ENCODE data around the gene EPS8. TPM values are rescaled to one million over a fixed set of nuclear protein-coding genes. Genes with fewer than 3 reads are reported as not detected.

Gene EPS8
- total RNA-seq, 2 experiments from 2014 or later = 1.5 to 2.0 TPM

DNA sequence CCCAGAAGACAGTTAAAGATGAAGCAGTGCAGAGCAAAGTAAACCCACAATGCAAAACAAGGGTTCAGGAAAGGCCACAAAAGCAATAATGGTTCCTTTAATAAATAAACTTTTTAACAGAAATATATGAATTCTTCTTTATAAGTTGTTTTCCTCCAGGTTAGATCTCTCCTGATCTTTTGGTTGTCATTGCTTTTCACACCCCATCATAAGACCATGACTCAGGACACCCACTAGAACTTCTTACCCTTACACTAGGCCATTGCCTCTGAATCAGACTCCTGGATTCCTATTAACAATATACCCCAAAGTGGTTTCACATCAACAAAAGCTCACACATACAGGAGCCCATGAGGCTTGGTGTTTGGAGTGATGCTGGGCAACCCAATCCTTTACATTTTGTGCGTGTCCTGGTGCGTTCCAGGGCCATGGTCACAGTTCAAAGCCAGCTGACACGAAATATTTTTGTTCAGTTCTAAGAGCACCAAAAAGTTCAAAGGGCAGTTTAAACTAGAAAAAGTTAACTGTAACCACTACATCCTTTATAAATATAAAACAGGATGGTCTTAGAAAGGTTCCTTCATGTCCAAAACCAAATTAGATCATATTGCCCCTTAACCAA lies 187.0 kb downstream of the EPS8 start:
- ChIA-PET CTCF (interaction anchor here (0.9 kb wide), 1 partner anchor 17 kb away, joined by 3 read pairs; no protein-coding TSS in a partner anchor), POLR2A (no interaction called here)
- no peak overlapping the region for H3K27ac Mint-ChIP-seq

DNA sequence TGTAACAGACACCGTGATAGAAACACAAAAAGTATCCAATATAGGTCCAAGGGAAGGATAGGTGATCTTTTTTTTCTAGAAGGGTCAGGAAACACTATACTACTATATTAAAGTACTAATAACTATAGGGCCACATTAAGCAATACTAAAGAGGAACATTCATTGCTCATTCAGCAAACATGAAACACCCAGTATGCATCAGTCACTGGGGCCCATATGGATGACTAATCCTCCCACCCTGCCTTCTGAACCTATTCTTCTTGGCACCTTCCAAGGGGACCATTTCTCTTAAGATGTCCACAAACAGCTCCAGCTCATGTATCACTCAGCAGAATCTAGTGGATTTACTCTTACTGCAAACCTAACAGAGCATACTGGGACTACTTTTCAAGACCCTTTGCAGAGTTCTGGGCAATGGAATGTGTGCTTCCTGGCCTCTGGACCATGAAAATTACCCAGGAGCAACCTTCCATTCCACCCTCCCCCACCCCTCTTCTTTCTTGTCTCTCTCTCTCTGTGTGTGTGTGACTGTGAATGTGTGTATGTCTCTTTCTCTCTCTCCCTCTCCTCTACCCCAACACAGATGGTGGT lies 187.9 kb downstream of the EPS8 start:
- no peaks in the 10 kb centered on the region for H3K9me3 Mint-ChIP-seq (ENCODE audit: low read depth)
- H3K27ac Mint-ChIP-seq = no peak overlapping the region
- peaks cover 6% of the 10 kb centered on the region for H3K4me1 Mint-ChIP-seq
- peak; percentile 93 for ATAC-seq
- POLR2A ChIA-PET = interaction anchor here (0.6 kb wide), 1 partner anchor 10 kb away, joined by 4 read pairs; no protein-coding TSS in a partner anchor
- peak; percentile 15 for DNase-seq
- no peaks in the 10 kb centered on the region for H3K36me3 Mint-ChIP-seq (ENCODE audit: low read depth)
- peaks cover 2% of the 10 kb centered on the region for H3K27me3 Mint-ChIP-seq
- CTCF ChIA-PET = no interaction called here
- intact Hi-C loops (cut with DNase I, micrococcal nuclease) = no loop called here
- H3K4me3 Mint-ChIP-seq = no peak overlapping the region

More for the DNA sequence above, 187.0 kb downstream of the EPS8 start:
- Mint-ChIP-seq H3K36me3 (ENCODE audit: low read depth) (no peaks in the 10 kb centered on the region), H3K9me3 (ENCODE audit: low read depth) (no peaks in the 10 kb centered on the region), H3K4me3 (no peak overlapping the region), H3K4me1 (peaks cover 6% of the 10 kb centered on the region), H3K27me3 (peaks cover 4% of the 10 kb centered on the region)
- peak; percentile 30 for ATAC-seq
- intact Hi-C loops (cut with DNase I, micrococcal nuclease) = no loop called here
- DNase-seq = no peak

DNA sequence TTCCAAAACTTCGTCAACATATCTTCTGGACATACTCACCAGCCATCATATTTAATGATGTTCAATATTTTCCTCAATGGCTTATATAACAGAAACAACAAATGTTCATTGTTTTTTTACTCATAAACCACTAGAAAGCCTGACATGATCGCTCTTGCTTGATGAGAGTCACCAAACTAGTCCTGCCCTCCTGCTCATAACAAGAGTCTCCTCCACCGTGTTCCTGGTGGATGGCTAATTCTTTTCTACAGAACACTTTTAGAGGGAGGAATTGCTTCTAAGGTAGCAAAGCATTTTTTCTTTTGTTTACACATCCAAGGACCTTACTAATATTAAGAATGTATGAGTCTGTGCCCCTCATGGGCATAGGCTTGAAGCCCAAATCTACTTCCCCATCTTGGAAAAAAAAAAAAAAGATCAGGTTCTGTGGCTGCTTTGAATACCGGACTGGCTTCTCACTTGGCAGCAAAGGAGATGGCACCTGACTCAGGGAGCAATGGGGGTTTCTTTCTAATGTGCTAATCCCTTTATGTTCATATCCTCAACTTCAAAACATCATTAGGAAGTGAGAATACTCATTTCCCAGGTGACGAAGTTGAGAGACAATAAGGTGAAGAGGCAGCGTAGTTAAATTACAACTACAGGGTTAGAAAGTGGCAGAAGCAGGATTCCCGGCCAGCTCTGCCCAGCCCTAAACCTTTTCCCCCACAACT lies 188.8 kb downstream of the EPS8 start:
- intact Hi-C loops (cut with DNase I, micrococcal nuclease) = no loop called here
- peaks cover 6% of the 10 kb centered on the region for H3K4me1 Mint-ChIP-seq
- ChIA-PET CTCF (no interaction called here), POLR2A (no interaction called here)
- no peak overlapping the region for H3K4me3 Mint-ChIP-seq
- ATAC-seq (no peak), DNase-seq (no peak)
- H3K36me3 Mint-ChIP-seq (ENCODE audit: low read depth) = no peaks in the 10 kb centered on the region
- peaks cover 2% of the 10 kb centered on the region for H3K27me3 Mint-ChIP-seq
- no peak overlapping the region for H3K27ac Mint-ChIP-seq
- H3K9me3 Mint-ChIP-seq (ENCODE audit: low read depth) = no peaks in the 10 kb centered on the region

DNA sequence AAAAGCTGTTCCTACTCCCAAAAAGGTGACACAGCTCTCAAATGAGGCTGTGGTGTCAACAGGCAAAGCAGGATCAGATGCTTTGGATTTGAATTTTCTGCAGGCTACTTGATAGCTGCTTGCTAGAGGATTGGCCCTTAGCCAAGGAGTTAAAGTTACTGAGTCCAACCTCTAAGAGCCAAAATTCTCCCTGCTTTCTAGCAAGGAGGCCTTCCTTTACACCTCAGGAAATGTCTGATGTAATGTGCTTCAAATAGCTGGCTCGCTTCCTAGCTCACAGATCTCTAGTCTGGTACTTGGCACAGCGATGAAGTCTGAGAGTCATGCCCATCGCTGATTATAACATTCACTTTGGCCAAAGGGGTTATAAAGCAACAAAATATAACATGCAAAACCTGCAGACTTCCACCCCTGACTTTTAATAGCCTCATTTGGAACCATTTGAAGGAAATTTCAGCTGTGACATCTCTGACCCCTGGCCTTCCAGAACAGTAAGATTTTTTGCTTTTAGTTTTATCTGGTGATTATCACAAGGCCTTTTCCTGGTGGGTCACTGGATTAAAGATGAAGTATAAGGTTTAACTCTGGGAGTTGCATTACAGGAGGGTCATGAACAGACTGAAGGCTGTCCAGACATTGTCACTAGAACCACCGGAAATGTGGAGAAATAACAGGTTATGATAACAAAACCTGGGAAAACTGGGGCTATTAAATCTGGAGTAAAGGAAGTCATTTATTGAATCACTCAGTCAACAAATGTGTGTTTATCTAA lies 189.7 kb downstream of the EPS8 start:
- Mint-ChIP-seq H3K4me1 (peaks cover 6% of the 10 kb centered on the region), H3K9me3 (ENCODE audit: low read depth) (no peaks in the 10 kb centered on the region), H3K36me3 (ENCODE audit: low read depth) (no peaks in the 10 kb centered on the region), H3K4me3 (no peak overlapping the region), H3K27me3 (peaks cover 2% of the 10 kb centered on the region), H3K27ac (no peak overlapping the region)
- ATAC-seq (no peak), DNase-seq (no peak)
- intact Hi-C loops (cut with DNase I, micrococcal nuclease) = loop anchor here in 1 of 2 experiments (10.0 kb wide), 1 partner anchor 105 kb away; no protein-coding TSS in a partner anchor
- POLR2A ChIA-PET = no interaction called here
- CTCF ChIA-PET = interaction anchor here (0.8 to 1.0 kb wide), 2 partner anchors 67 to 192 kb away, joined by 4 to 5 read pairs; no protein-coding TSS in a partner anchor

DNA sequence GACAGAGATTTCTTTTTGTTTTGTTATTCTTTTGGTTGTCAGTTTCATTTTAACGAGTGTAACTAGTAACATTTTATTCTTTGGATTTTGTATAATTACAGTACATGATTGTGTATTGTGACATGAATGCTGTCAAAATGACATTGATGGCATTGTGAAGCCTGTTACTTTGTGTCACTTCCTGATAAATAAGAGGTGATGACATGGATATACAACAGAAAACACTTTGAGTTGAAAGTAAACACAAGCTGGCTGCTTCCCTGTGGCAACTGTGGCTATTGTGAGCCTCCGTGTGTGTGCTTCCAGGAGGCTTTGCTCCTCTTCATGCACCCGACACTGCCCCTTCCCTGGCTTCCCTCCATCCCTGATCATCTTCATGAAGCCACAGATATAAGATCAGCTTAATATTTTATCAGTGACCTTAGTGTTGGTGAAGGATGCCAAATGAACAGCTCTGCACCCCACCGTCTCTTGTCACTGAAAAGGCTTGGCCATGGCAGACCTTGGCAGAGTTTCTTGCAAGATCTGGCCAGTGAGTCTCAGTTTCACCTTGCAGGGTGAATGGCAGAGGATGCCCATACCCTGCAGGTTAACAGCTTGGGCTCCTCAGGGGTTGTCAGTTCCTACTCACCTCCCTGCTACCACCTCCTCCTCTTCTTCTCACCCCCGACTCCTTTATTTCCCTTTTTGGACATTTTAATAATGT lies 191.9 kb downstream of the EPS8 start:
- no peaks in the 10 kb centered on the region for H3K9me3 Mint-ChIP-seq (ENCODE audit: low read depth)
- POLR2A ChIA-PET = no interaction called here
- H3K27ac Mint-ChIP-seq = no peak overlapping the region
- DNase-seq (no peak), ATAC-seq (no peak)
- H3K4me1 Mint-ChIP-seq = peaks cover 6% of the 10 kb centered on the region
- H3K4me3 Mint-ChIP-seq = no peak overlapping the region
- no peaks in the 10 kb centered on the region for H3K36me3 Mint-ChIP-seq (ENCODE audit: low read depth)
- CTCF ChIA-PET = interaction anchor here (1.0 to 1.1 kb wide), 2 partner anchors 64 to 259 kb away, joined by 3 read pairs; no protein-coding TSS in a partner anchor
- intact Hi-C loops (cut with DNase I, micrococcal nuclease) = loop anchor here in 1 of 2 experiments (10.0 kb wide), 1 partner anchor 108 kb away; no protein-coding TSS in a partner anchor
- H3K27me3 Mint-ChIP-seq = peaks cover 2% of the 10 kb centered on the region

DNA sequence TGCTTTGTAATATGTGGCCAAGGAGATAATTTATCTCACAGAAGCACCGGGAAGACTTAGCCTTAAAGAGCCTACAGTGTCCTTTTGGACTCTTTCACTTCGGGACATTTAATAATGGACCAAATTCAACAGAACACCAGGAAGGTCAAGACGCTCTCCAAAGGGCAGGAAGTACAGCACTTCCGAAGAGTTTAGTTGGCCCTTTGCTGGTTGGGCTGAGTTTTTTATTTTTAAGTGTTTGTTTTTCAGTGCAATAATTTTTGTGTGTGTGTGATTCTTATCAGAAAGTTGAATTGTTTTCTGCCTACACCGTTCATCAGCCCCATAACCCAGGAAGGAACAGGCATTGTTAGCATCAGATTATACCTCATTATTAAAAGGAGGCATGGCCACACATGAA lies 193.0 kb downstream of the EPS8 start:
- no peaks in the 10 kb centered on the region for H3K27me3 Mint-ChIP-seq
- no peak overlapping the region for H3K4me3 Mint-ChIP-seq
- DNase-seq = no peak
- H3K36me3 Mint-ChIP-seq (ENCODE audit: low read depth) = no peaks in the 10 kb centered on the region
- no peak overlapping the region for H3K27ac Mint-ChIP-seq
- no peaks in the 10 kb centered on the region for H3K9me3 Mint-ChIP-seq (ENCODE audit: low read depth)
- POLR2A ChIA-PET = no interaction called here
- no peak for ATAC-seq
- CTCF ChIA-PET = interaction anchor here (1.0 kb wide), 1 partner anchor 260 kb away, joined by 3 read pairs; no protein-coding TSS in a partner anchor
- no peaks in the 10 kb centered on the region for H3K4me1 Mint-ChIP-seq
- intact Hi-C loops (cut with DNase I, micrococcal nuclease) = loop anchor here in 1 of 2 experiments (10.0 kb wide), 1 partner anchor 109 kb away; no protein-coding TSS in a partner anchor

DNA sequence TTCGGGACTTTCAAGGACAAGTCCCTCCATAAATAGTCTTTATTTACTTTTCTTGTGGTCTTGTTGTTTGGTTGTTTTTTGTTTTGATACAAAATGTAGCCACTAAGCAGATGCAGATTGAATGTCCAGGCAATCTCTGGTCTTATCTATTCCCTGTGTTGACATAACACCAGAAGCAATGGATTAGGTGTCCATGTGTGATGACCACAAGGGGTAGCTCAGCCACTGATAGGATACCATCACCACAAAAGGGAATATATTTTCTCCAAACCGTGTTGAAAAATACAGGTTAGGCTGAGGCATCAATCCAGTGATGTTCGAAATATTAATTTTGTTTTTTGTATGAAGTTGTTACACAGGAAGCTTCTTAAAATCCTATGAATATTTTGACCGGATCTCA lies 196.3 kb downstream of the EPS8 start:
- no peaks in the 10 kb centered on the region for H3K27me3 Mint-ChIP-seq
- DNase-seq = no peak
- ATAC-seq = no peak
- POLR2A ChIA-PET = no interaction called here
- intact Hi-C loops (cut with DNase I, micrococcal nuclease) = loop anchor here in 1 of 2 experiments (10.0 kb wide), 1 partner anchor 112 kb away; no protein-coding TSS in a partner anchor
- peaks cover 8% of the 10 kb centered on the region for H3K4me1 Mint-ChIP-seq
- no peaks in the 10 kb centered on the region for H3K36me3 Mint-ChIP-seq (ENCODE audit: low read depth)
- CTCF ChIA-PET = interaction anchor here (1.2 to 6.0 kb wide), 4 partner anchors 14 to 264 kb away, joined by 3 to 70 read pairs (median 4); no protein-coding TSS in a partner anchor
- H3K9me3 Mint-ChIP-seq (ENCODE audit: low read depth) = no peaks in the 10 kb centered on the region
- H3K4me3 Mint-ChIP-seq = no peak overlapping the region
- H3K27ac Mint-ChIP-seq = no peak overlapping the region

DNA sequence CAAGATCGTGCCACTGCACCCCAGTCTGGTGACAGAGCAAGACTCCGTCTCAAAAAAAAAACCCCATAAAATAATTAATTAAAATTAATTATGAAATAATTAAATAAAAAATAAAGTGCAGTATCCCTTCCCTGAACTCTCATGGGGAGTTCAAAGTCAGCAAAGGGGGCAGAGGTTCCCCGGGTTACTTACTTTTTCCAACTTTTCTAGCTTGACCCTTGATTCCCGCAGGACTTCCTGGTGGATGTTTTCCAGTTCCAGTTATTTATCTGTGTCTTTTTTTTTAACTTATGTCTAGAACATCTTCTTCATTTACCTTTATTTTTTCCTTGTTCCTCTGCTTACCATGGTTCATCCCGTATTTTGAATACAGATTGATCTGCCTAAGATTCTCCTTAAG lies 197.4 kb downstream of the EPS8 start:
- H3K4me1 Mint-ChIP-seq = peaks cover 8% of the 10 kb centered on the region
- no peaks in the 10 kb centered on the region for H3K9me3 Mint-ChIP-seq (ENCODE audit: low read depth)
- no peaks in the 10 kb centered on the region for H3K27me3 Mint-ChIP-seq
- ATAC-seq (no peak), DNase-seq (no peak)
- ChIA-PET POLR2A (interaction anchor here (0.7 kb wide), 1 partner anchor 9 kb away, joined by 4 read pairs; no protein-coding TSS in a partner anchor), CTCF (interaction anchor here (1.2 to 6.0 kb wide), 6 partner anchors 21 to 269 kb away, joined by 3 to 70 read pairs (median 5); no protein-coding TSS in a partner anchor)
- intact Hi-C loops (cut with DNase I, micrococcal nuclease) = loop anchor here in 1 of 2 experiments (10.0 kb wide), 1 partner anchor 113 kb away; no protein-coding TSS in a partner anchor
- H3K4me3 Mint-ChIP-seq = no peak overlapping the region
- H3K27ac Mint-ChIP-seq = no peak overlapping the region
- H3K36me3 Mint-ChIP-seq (ENCODE audit: low read depth) = no peaks in the 10 kb centered on the region

DNA sequence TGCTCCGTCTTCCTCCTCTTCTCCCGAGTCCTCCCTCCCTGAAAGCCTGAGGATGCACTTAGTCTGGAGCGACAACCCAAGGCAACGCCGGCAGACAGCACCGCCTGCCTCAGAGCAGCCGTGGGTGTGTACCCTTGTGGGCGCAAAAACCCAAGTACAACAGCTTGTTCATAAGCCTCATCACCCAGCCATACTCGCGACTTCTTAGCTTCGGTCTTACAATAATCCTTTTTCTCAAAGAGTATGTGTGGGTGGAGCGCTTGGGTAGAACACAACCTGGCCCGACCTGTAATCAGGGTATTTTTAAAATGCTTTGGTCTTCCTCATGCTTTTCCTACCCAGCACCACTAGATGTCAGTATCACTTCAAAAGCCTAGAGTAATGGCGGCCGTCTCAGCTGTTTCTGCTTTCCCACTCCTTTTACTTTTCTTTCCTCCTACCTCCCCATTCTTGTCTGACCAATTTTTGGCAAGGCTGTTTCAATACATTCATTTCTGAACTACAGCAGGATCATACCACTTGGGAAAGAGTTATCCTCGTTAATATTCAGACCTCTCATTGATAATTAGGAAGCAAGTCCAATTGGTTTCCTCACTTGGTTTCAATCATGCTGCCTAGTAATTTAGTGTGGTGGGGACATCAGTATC lies 198.9 kb downstream of the EPS8 start:
- Mint-ChIP-seq H3K27ac (peak overlapping the region; percentile 51), H3K4me1 (peaks cover 8% of the 10 kb centered on the region), H3K4me3 (peak overlapping the region; percentile 61), H3K9me3 (ENCODE audit: low read depth) (no peaks in the 10 kb centered on the region), H3K27me3 (no peaks in the 10 kb centered on the region), H3K36me3 (ENCODE audit: low read depth) (no peaks in the 10 kb centered on the region)
- CTCF ChIA-PET = interaction anchor here (0.6 to 6.0 kb wide), 29 partner anchors 8 to 340 kb away, joined by 3 to 70 read pairs (median 3); partner anchors contain the start of gene DERA
- intact Hi-C loops (cut with DNase I, micrococcal nuclease) = loop anchor here (1.0 to 10.0 kb wide), 5 partner anchors 114 to 309 kb away; partner anchors contain the start of genes EPS8 (in 1 of the 2) and STRAP (in 1 of the 2)
- DNase-seq = peak; percentile 62
- POLR2A ChIA-PET = no interaction called here
- peak; percentile 93 for ATAC-seq
